ENCODE data around the gene VSTM5.

DNA sequence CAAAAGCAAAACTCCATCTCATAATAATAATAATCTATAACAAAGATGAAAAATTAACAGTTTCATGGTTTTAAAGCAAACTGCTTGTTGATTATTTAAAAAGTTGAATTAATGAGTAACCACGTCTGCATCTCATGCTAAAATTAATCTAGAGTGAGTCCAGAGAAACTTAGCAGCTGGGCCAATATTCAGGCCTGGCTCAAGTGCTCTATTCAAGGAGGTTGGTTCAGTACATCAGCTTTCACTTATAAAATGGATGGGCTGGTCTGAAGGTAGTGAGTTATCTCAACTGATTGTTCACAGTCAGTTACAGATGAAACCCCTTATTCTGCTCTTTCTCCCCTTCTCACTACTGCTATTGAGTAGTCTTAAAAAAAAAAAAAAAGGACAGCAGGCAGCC, 23.1 kb downstream of the VSTM5 start:
- no peak for TF ChIP-seq SPI1 (IDR thresholded peaks at IDR 0.05; ENCODE audit: borderline replicate concordance, low read depth)
- TF ChIP-seq, protein P1, sequence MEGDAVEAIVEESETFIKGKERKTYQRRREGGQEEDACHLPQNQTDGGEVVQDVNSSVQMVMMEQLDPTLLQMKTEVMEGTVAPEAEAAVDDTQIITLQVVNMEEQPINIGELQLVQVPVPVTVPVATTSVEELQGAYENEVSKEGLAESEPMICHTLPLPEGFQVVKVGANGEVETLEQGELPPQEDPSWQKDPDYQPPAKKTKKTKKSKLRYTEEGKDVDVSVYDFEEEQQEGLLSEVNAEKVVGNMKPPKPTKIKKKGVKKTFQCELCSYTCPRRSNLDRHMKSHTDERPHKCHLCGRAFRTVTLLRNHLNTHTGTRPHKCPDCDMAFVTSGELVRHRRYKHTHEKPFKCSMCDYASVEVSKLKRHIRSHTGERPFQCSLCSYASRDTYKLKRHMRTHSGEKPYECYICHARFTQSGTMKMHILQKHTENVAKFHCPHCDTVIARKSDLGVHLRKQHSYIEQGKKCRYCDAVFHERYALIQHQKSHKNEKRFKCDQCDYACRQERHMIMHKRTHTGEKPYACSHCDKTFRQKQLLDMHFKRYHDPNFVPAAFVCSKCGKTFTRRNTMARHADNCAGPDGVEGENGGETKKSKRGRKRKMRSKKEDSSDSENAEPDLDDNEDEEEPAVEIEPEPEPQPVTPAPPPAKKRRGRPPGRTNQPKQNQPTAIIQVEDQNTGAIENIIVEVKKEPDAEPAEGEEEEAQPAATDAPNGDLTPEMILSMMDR (IDR thresholded peaks at IDR 0.05; ENCODE audit: insufficient read depth, low read length): no peak

All from HL-60 (cell line).